GM12878 (cell line): ENCODE results near the gene WDR18.

Experiments
- CTCF ChIP-seq, 3 experiments: IDR thresholded peaks in 2 of 3; conservative IDR thresholded peaks in 1 of 3; 2 replicates each; pipeline ENCODE4 v1.5.1; 2011; ENCODE audit warnings: low read depth in 3 of 3, low read length in 3 of 3, mild to moderate bottlenecking in 3 of 3, control low read depth in 2 of 3, moderate library complexity in 2 of 3, inconsistent platforms in 1 of 3, mixed read lengths in 1 of 3; ENCODE audit not compliant: control insufficient read depth in 2 of 3, insufficient read depth in 1 of 3; ENCODE audit errors: extremely low read depth in 1 of 3
- EP300 ChIP-seq, 2 experiments: fragments of 150-350 bp in 1 of 2; IDR thresholded peaks; 2 replicates each; pipeline ENCODE4 v1.6.1; 2011 to 2012; ENCODE audit warnings: low read depth in 2 of 2, low read length in 2 of 2, borderline replicate concordance in 1 of 2, improper control_type of control experiment in 1 of 2, inconsistent platforms in 1 of 2; ENCODE audit not compliant: control insufficient read depth in 1 of 2
- EZH2 ChIP-seq: IDR thresholded peaks from 2 replicates; pipeline ENCODE4 v1.6.1; 2012; ENCODE audit warnings: low read depth, mild to moderate bottlenecking, control low read depth, inconsistent platforms, low read length, borderline replicate concordance; ENCODE audit not compliant: control insufficient read depth
- HSF1 ChIP-seq: fragments of 150-350 bp; IDR thresholded peaks from 2 replicates; pipeline ENCODE4 v1.6.1; 2014; ENCODE audit warnings: mild to moderate bottlenecking, low read depth, low read length
- POLR2AphosphoS2 ChIP-seq: IDR thresholded peaks from 2 replicates; pipeline ENCODE4 v1.6.1; 2011; ENCODE audit warnings: low read depth, mild to moderate bottlenecking, low read length, improper control_type of control experiment, moderate library complexity
- SMC3 ChIP-seq: IDR thresholded peaks from 2 replicates; pipeline ENCODE4 v1.6.1; 2011; ENCODE audit warnings: low read length, improper control_type of control experiment, borderline replicate concordance
- SREBF1 ChIP-seq: IDR thresholded peaks from 2 replicates; pipeline ENCODE4 v1.6.1; 2012; ENCODE audit warnings: mild to moderate bottlenecking, low read length
- ZBTB4 ChIP-seq: fragments of 450-650 bp; formaldehyde crosslinking; IDR thresholded peaks from 2 replicates; pipeline ENCODE4 v1.4.0; 2022; ENCODE audit warnings: mild to moderate bottlenecking, moderate library complexity

- TF ChIP-seq CTCF (IDR thresholded peaks at IDR 0.05 in 2 of 3, conservative IDR thresholded peaks at IDR 0.05 in 1 of 3; ENCODE audit: control insufficient read depth in 2 of 3, extremely low read depth in 1 of 3, insufficient read depth in 1 of 3, low read depth in 3 of 3, low read length in 3 of 3) (no peak), HSF1 (no peak), SREBF1 (no peak), EZH2 (no peak), EP300 (IDR thresholded peaks at IDR 0.05; ENCODE audit: borderline replicate concordance in 1 of 2, control insufficient read depth in 1 of 2, low read depth in 2 of 2, low read length in 2 of 2) (no peak), ZBTB4 (CRISPR knock-in tag) (no peak), SMC3 (no peak), POLR2AphosphoS2 (no peak)
Observed at GRCh38 chr19:990119-990571, 6.0 kb downstream of the WDR18 start.
